Inferior parietal cortex (tissue), 1 donor: Measurements from ENCODE around the gene NR1D2.

Experiments used
- DNase-seq: peaks from one replicate; pipeline ENCODE4 v3.0.0-alpha.2; 2016; ENCODE audit errors: extremely low spot score

Gene NR1D2

GRCh38 chr3:23931597-23931996 is 13.5 kb upstream of the NR1D2 start:
- DNase-seq, result no peak

GRCh38 chr3:23932571-23932970 is 12.5 kb upstream of the NR1D2 start:
- no peak for DNase-seq

DNA sequence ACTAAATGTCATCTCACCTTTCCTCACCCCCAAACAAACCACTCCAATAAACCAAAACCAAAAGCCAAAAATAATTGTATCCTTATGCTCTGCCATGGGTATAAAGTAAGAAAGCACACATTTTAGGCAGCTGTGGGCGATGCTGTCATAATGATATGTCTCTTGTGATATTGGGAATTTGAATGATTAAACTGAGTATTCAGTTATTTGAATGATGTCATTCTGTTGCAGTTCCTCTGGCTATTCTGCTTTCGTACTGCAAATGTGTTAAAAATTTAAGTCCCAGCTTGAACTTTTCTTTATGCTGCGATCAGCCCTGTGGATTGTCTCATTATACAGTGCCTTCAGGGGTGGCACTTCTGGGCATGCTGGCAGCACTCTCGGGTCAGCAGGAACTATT is 10.8 kb upstream of the NR1D2 start:
- DNase-seq, result no peak

- DNase-seq, result no peak
Observed at GRCh38 chr3:23937296-23937695, 7.8 kb upstream of the NR1D2 start.

- DNase-seq, result no peak
Observed at GRCh38 chr3:23938688-23939087, 6.4 kb upstream of the NR1D2 start.

DNA sequence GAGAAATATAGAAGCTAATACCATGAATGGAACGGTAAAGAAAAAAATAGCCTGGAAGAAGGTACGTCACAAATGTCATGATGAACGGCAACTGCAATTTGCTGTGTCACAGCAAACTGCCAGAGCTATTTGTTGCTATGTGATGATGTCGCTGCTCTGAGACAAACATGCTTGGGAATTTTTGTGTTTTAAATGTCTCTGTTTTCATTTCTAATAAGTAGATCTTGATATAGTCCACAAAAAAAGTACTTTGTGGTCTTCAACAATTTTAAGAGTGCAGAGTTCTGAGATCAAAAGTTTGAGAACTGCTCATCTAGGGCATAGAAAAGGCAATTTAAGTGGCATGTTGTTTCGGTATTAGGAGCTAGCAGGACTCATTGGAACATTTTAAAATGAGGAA is 4.3 kb upstream of the NR1D2 start:
- no peak for DNase-seq

- no peak for DNase-seq
Observed at GRCh38 chr3:23941440-23941839, 3.6 kb upstream of the NR1D2 start.

- DNase-seq, result no peak
Observed at GRCh38 chr3:23942546-23942945, 2.5 kb upstream of the NR1D2 start.

GRCh38 chr3:23944007-23944783 is 891 bp upstream of the NR1D2 start:
- DNase-seq, result peak; percentile 36

GRCh38 chr3:23945663-23945912 is 502 bp downstream of the NR1D2 start:
- no peak for DNase-seq

DNA sequence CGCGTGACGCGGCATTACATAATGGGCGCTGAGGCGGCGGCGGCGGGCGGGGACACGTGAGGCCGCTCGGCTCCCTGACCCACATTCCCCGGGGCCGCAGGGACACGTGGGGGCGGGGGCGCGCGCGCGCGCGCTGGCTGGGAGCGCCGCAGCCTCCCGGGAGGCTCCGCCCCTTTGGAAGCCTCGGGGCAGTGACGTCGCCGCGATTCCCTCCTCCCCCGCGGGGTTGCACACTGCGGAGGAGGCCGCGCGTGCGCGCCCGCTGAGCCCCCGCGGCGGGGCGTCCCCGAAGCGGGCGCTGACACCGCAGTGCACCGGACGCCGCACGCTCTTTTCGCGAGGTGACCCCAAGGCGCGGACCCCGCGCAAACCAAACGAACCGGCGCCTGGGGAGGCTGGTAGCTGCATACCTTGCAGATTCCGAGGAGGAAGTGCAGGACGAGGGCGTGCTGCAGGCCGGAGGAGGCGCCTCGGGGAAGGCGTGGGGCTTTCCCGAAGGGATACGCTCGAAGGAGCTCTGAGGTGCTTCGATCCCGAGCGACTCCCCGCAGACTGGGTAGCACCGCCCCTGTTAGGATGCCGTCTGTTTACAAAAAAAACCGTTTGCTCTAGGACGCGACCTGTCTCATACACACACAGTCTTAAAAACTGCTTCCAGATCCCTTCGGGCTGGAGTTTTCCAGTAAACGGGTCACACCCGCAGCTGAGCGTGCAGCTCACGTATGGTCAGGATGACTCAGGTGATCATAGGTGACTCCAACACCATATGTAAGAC is 1.0 kb downstream of the NR1D2 start:
- peak; percentile 94 for DNase-seq

GRCh38 chr3:23948761-23949160 is 3.7 kb downstream of the NR1D2 start:
- DNase-seq, result no peak

DNA sequence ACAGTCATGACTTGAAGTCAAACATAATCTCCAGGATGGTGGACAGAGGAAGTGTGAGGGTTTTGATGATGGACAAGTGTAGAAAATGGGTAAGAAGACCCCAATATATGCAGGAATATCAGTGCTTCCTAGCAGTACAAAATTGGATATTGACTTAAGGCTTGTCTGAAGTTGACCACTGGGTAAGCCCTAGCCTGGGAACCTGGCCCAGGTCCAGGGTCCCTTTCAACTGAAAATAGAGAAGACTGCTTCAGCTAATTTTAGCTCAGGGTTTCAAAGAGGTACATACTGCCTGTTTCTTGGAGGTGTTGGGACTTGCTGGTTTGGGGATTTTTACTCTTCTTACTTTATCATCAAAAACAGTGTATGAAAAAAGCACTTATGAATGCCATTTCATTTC is 4.7 kb downstream of the NR1D2 start:
- DNase-seq, result no peak

DNA sequence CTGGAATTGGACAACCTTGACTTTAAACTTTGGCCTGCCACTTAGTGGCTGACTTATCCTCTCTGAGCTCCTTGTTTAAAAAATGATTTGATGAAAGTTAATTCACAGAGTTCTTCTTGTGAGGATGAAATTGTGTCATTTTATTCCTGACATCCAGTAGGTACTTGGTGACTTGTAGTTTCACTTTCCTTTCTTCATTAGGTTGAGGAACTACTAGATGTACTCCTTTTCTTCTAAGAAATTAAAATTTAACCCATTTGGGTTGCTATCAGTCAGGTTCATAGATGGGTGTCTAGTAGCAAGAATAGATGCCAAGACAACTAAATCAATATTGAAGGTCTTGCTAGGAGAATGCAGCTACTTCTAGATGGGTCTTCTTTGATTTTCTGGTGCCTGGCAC is 5.2 kb downstream of the NR1D2 start:
- DNase-seq, result no peak

DNA sequence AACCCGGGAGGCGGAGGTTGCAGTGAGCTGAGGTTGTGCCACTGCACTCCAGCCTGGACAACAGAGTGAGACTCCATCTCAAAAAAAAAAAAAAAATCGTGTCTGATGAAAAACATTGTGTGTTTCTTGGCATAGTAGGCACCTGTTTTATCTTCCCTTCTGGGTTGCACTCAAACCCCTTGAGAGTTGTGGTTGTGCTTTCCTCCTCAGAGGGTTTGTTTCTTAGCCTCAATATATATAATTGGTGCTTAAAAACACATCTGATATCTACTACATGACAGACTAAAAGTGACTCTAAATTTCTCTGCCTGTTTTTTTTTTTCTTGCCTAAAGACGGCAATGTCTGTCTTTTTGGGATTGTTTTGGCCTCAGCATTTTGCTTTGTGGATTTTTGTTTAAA is 7.6 kb downstream of the NR1D2 start:
- no peak for DNase-seq

DNA sequence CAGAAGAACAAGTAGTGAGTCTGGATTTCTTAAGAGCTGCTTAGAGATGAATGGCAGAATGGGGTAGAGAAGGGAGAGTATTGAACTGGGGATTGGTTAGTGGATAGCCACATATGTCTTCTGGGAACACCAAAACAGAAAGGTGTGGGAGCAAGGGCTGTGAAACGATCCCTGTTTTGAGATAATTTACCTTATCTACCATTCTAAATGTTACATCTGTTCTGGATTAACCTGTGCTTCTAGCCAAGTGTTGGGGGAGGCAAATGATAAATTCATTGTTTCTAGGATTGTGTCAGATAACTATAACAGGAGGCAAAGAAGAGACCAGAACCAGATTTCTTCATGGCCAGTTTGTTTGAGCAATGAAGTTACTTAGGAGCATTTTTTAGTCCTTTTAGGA is 8.4 kb downstream of the NR1D2 start:
- DNase-seq, result no peak

GRCh38 chr3:23954144-23954543 is 9.1 kb downstream of the NR1D2 start:
- DNase-seq, result no peak

- DNase-seq, result no peak
Observed at GRCh38 chr3:23956701-23957100, 11.6 kb downstream of the NR1D2 start.

DNA sequence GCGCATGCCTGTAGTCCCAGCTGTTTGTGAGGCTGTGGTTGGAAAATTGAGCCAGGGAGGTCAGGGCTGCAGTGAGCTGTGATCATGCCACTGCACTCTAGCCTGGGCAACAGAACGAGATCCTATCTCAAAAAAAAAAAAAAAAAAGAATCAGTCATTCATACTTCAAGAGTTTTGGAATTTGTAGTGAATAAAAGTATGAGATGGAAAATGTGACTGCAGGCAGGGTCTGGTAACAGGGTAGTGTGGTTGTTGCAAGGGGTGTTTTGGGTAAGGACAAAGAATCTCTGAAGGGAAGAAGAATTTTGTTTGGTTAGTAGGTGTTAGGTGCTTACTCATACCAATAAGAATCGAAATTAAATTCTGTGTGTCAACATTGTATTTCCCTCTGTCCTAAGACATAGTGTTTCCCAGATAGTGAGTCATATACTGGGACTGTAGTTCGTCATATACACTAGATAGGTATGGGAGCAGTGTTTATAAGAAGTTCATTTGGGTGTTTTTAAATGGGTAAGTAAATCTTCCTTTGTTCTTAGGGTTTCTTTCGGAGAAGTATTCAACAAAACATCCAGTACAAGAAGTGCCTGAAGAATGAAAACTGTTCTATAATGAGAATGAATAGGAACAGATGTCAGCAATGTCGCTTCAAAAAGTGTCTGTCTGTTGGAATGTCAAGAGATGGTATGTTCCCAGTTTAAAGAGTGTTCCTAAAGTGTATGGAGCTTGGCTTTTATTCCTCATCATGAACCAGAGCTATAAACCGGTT is 14.2 kb downstream of the NR1D2 start:
- no peak for DNase-seq

GRCh38 chr3:23960649-23961048 is 15.6 kb downstream of the NR1D2 start:
- DNase-seq, result no peak

- DNase-seq, result no peak
Observed at GRCh38 chr3:23961066-23961465, 16.0 kb downstream of the NR1D2 start.

DNA sequence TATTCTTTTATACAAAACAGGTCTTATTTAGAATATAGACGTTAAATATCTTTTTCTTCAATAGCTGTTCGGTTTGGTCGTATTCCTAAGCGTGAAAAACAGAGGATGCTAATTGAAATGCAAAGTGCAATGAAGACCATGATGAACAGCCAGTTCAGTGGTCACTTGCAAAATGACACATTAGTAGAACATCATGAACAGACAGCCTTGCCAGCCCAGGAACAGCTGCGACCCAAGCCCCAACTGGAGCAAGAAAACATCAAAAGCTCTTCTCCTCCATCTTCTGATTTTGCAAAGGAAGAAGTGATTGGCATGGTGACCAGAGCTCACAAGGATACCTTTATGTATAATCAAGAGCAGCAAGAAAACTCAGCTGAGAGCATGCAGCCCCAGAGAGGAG is 16.8 kb downstream of the NR1D2 start:
- no peak for DNase-seq
